Activated CD4-positive, alpha-beta T cell treated with anti-CD3 and anti-CD28 coated beads, Interleukin-2, amount 50 U/mL, for 24 hours (primary cell): ENCODE measurements around the gene SNCB.

ENCODE experiments used
- DNase-seq, 2 donors: peaks; one replicate each; pipeline ENCODE4 v3.0.0-alpha.2; 2020; ENCODE audit warnings: low read depth in 1 of 2, low spot score in 1 of 2

SNCB gene

GRCh38 chr5:176629853-176630680, at the start of gene SNCB, which contains the start of gene EIF4E1B:
Gene SNCB, minus strand, starts transcription at chr5:176630534. Its CDS starts 880 bp downstream, at chr5:176629654.
Gene EIF4E1B, plus strand, starts transcription at chr5:176630675. Its CDS starts 12,113 bp downstream, at chr5:176642788.
- no peak for DNase-seq

DNA sequence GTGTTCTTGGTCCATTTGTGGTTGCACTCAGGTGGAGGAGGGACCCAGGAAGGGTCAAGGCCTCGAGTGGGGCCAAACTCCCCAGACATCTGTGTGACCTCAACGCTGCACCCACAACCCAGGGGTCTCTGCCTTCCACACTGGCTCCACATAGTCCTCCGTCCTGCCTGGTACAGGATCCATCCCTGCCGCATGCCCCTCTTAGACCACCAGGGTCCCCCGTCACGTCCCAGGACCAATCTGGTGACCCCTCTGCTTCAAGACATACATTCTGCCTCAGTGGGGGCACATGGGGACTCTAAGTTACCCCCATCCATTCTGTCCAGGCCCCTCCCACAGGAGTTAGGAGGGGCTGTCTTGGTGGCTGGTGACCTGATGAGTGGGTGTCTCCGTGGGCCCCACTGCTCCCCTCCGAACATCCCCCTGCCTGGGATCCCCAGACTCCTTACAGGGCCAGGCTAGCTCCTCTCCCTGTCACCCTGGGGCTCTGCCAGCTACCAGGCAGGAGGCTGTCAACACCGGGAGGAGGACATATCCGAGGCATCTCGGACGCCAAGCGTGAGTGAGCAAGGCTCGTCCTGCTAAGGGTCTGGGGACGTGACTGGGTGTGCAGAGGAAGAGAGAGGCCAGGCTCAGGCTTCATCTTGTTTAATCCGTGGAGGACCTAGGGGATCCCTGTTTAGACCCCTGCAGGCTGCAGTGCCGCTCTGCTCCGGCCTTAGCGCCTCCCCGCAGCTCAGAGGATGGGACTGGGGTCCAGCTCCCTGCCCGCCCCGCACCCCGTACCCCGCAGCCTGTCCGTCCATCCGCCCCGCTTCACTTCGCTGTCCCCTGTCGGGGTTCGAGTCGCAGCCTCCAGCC, 49.3 kb upstream of the SNCB start:
- no peak for DNase-seq

GRCh38 chr5:176678584-176678983, 48.2 kb upstream of the SNCB start:
- DNase-seq = no peak

DNA sequence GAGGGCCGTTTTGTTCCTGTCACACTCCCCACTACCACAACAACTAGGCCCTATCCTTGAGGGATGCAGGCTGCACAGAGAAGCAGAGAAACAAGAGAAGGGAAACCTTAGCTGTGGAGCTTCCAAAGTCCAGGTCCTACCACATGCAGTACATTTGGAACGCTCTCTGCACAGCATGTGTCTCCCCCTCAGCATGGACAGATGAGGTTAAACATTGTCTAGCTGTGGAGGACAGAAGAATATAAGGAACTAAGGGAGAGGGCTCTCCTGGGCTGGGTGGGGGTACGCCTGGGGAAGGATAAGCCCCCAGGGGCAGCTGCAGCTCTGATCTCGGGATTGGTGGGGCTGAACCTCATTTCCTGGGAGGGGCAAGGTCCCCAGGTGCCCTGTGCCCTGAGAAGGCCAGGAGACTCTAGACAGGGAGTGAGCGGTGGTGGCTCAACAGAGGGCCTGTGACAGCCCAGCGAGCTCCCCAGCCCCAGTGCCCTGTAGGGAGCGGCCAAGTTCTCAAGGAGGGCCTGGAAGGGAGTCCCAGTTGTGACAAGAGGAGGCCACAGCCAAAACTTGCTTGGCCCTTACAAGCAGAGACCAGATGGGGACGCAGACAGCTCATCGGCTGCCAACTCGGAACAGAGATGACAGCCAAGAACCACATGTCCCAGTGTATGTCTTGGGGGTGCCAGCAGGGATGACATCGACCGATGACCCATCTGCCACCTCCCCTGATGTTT, 47.0 kb upstream of the SNCB start:
- DNase-seq = no peak

GRCh38 chr5:176676361-176676824, 46.1 kb upstream of the SNCB start:
- no peak for DNase-seq

DNA sequence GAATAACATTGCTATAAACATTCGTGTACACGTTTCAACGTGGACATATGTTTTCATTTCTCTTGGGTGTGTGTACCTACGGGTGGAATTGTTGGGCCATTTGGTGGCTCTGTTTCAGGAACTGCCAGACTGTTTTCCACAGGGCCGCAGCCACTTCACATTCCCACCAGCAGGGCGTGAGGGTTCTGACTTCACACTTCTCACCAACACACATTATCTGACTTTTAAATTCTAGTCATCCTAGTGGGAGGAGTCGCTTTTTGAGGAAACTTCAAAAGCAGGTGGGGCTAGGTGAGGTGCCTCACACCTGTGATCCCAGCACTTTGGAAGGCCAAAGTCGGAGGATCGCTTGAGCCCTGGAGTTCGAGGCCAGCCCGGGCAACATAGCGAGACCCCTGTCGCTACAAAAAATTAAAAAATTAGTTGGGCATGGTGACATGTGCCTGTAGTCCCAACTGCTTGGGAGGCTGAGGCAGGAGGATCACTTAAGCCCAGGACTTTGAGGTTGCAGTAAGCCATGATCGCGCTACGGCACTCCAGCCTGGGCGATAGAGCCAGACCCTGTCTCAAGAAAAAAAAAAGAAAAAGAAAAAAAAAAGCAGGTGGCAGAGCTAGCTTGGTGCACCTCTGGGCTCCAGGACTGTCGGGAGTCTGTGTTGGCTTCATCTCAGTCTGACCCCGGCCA, 45.5 kb upstream of the SNCB start:
- no peak for DNase-seq

- no peak for DNase-seq
Observed at GRCh38 chr5:176674799-176675198, 44.5 kb upstream of the SNCB start.

- no peak for DNase-seq
Observed at GRCh38 chr5:176673651-176674583, 43.6 kb upstream of the SNCB start.

GRCh38 chr5:176671890-176672747, 41.8 kb upstream of the SNCB start:
- DNase-seq = no peak

- no peak for DNase-seq
Observed at GRCh38 chr5:176671399-176671798, 41.1 kb upstream of the SNCB start.

GRCh38 chr5:176670449-176670848, 40.1 kb upstream of the SNCB start:
- no peak for DNase-seq

DNA sequence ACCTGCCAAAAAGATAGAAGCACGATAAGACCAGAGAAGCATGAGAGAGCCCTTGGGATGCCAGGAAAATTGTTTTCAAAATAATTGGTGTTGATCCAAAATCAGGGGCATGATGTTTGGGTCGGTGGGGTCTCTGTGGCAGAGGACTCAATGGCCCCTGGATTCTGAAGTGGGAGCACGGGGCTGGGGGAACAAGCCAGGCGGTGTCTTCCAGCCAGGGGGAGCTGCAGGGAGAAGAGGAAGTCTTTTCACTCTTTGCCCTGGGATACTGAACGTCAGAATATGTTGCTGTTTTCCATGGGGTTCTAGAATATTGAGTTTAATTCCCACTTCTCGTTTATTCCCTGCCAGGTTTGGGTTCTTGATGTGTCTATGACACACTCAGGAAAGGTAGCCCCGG, 37.3 kb upstream of the SNCB start:
- no peak for DNase-seq

- DNase-seq = no peak
Observed at GRCh38 chr5:176665517-176665916, 35.2 kb upstream of the SNCB start.

GRCh38 chr5:176664886-176665285, 34.6 kb upstream of the SNCB start:
- DNase-seq = no peak

DNA sequence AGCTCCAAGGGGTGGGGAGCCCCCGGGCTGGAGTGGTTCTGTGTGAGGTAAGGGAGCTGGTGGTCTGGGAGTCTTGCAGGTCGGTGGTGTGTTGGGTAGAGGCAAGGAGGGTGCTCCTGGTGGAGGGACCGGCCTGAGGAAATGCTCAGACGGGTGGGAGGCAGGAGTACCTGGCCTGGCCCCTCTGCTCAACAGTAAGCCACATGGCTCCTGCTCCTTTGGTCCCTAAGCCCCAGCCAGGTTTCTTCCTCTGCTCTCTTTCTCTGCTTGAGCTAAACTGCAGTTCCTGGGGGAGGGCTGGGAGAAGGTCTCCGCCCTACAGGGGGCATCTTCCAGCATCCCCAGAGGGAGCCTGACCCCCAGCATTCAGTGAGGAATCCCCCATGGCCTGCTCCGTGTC, 34.1 kb upstream of the SNCB start:
- no peak for DNase-seq

GRCh38 chr5:176663566-176663965, 33.2 kb upstream of the SNCB start:
- DNase-seq = no peak

- no peak for DNase-seq
Observed at GRCh38 chr5:176662371-176663333, 32.3 kb upstream of the SNCB start.

DNA sequence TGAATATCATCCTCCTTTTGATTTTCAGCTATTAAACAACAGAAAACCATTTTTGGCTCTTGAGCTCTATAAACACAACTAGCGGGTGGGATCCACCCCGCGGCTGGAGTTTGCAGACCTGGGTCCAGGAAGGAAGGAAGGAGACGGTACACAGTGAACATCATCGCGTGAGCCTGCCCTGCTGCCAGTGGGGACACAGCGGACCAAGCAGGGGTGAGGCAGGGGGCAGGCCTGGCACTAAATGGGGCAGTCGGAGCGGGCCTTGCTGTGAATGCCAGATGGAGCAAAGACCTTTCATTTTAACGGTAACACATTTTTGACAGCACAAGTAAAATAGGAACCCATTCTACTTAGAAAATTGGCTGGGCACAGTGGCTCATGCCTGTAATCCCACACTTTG, 31.3 kb upstream of the SNCB start:
- no peak for DNase-seq
